IMR-90 (cell line): Measurements from ENCODE around the gene MAPKAPK2. TPM values are rescaled to one million over a fixed set of nuclear protein-coding genes. Genes with fewer than 3 reads are reported as not detected.
A peak's percentile ranks its signal among the peaks of the same experiment; 100 is the strongest.

Source experiments
- ATAC-seq: fragments of 200-7000 bp; cut with Tn5 transposase; 2 replicates; pipeline ENCODE4 v1.9.1; 2020; ENCODE audit warnings: low read depth, mild to moderate bottlenecking, moderate library complexity
- BruUV-seq: library from RNA; stranded (reverse); fragments of 400-500 nt; replicated peaks from 2 replicates; lab custom pipeline; 2021; lab: Mats Ljungman, UMichigan
- CTCF ChIA-PET: fragments of 300-600 bp; formaldehyde crosslinking; extraction: SDS; loops from one replicate; lab custom pipeline; 2021; ENCODE audit warnings: antibody characterized with exemption; lab: Yijun Ruan, JAX
- POLR2A ChIA-PET: fragments of 300-600 bp; sonication (Branson Sonifier 250); formaldehyde crosslinking; loops from one replicate; lab custom pipeline; 2022; ENCODE audit warnings: antibody characterized with exemption; ENCODE audit not compliant: unreplicated experiment; lab: Charles Lee
- DNase-seq: peaks from one replicate; pipeline ENCODE4 v3.0.0; 2013
- H2AFZ ChIP-seq: replicated peaks from 2 replicates; pipeline ENCODE3; 2013; ENCODE audit warnings: low read length, mild to moderate bottlenecking; ENCODE audit not compliant: poor library complexity
- H2AK5ac ChIP-seq: 2 replicates; pipeline ENCODE4 v1.6.1; 2013; ENCODE audit warnings: low read depth, low read length, inconsistent platforms
- H2AK9ac ChIP-seq: replicated peaks from 2 replicates; pipeline ENCODE3; 2013; ENCODE audit warnings: mild to moderate bottlenecking, low read depth, low read length, moderate library complexity; ENCODE audit not compliant: poor library complexity
- H2BK120ac ChIP-seq: 2 replicates; pipeline ENCODE4 v1.6.1; 2013; ENCODE audit warnings: low read depth, low read length, inconsistent platforms
- H2BK15ac ChIP-seq: 3 replicates; pipeline ENCODE4 v1.6.1; 2013; ENCODE audit warnings: low read depth, low read length, inconsistent platforms
- H2BK20ac ChIP-seq: 2 replicates; pipeline ENCODE4 v1.6.1; 2013; ENCODE audit warnings: low read depth, mild to moderate bottlenecking, inconsistent platforms, low read length, moderate library complexity
- H2BK5ac ChIP-seq: 2 replicates; pipeline ENCODE4 v1.6.1; 2013; ENCODE audit warnings: mild to moderate bottlenecking, low read depth, low read length, inconsistent platforms; ENCODE audit not compliant: poor library complexity, severe bottlenecking
- H3K14ac ChIP-seq: replicated peaks from 2 replicates; pipeline ENCODE4 v1.6.1; 2013; ENCODE audit warnings: low read depth, low read length, inconsistent platforms
- H3K18ac ChIP-seq: 2 replicates; pipeline ENCODE4 v1.6.1; 2013; ENCODE audit warnings: low read depth, low read length, control low read depth
- H3K23ac ChIP-seq: 2 replicates; pipeline ENCODE4 v1.6.1; 2013; ENCODE audit warnings: low read depth, low read length, inconsistent platforms
- H3K27ac ChIP-seq: 2 replicates; pipeline ENCODE4 v1.5.1; 2013; ENCODE audit warnings: mild to moderate bottlenecking, control low read depth, low read length; ENCODE audit not compliant: insufficient read depth
- H3K27me3 ChIP-seq: 2 replicates; pipeline ENCODE4 v1.6.1; 2013; ENCODE audit warnings: low read length; ENCODE audit not compliant: control insufficient read depth, insufficient read depth
- H3K36me3 ChIP-seq: 2 replicates; pipeline ENCODE4 v1.6.1; 2013; ENCODE audit warnings: low read length, mixed read lengths; ENCODE audit not compliant: control insufficient read depth, insufficient read depth
- H3K4ac ChIP-seq: 2 replicates; pipeline ENCODE4 v1.6.1; 2013; ENCODE audit warnings: low read depth, low read length, inconsistent platforms
- H3K4me1 ChIP-seq: 2 replicates; pipeline ENCODE4 v1.6.1; 2013; ENCODE audit warnings: low read length, mixed read lengths; ENCODE audit not compliant: control insufficient read depth, insufficient read depth
- H3K4me2 ChIP-seq: 2 replicates; pipeline ENCODE4 v1.6.1; 2013; ENCODE audit warnings: low read depth, mild to moderate bottlenecking, control low read depth, low read length, moderate library complexity
- H3K4me3 ChIP-seq: 2 replicates; pipeline ENCODE4 v1.5.1; 2013; ENCODE audit warnings: low read depth, mild to moderate bottlenecking, control low read depth, low read length, moderate library complexity; ENCODE audit not compliant: insufficient read depth
- H3K56ac ChIP-seq: 2 replicates; pipeline ENCODE4 v1.6.1; 2013; ENCODE audit warnings: low read length, inconsistent platforms; ENCODE audit not compliant: insufficient read depth; ENCODE audit errors: extremely low read depth
- H3K79me1 ChIP-seq, 2 experiments: 2 replicates each; pipeline ENCODE4 v1.6.1; 2013; ENCODE audit warnings: low read length in 2 of 2, inconsistent platforms in 1 of 2, low read depth in 1 of 2
- H3K9ac ChIP-seq: 2 replicates; pipeline ENCODE4 v1.6.1; 2013; ENCODE audit warnings: low read depth, low read length, control low read depth
- H3K9me1 ChIP-seq: 2 replicates; pipeline ENCODE4 v1.6.1; 2013; ENCODE audit warnings: low read length, inconsistent platforms; ENCODE audit not compliant: insufficient read depth
- H3K9me3 ChIP-seq: 2 replicates; pipeline ENCODE4 v1.6.1; 2013; ENCODE audit warnings: low read length; ENCODE audit not compliant: control insufficient read depth, insufficient read depth
- H4K20me1 ChIP-seq: 2 replicates; pipeline ENCODE4 v1.6.1; 2013; ENCODE audit warnings: low read length, inconsistent platforms; ENCODE audit not compliant: insufficient read depth
- H4K5ac ChIP-seq: 2 replicates; pipeline ENCODE4 v1.6.1; 2013; ENCODE audit warnings: mild to moderate bottlenecking, low read depth, low read length, control low read depth
- H4K8ac ChIP-seq, 2 experiments: 2 replicates each; pipeline ENCODE4 v1.6.1; 2013; ENCODE audit warnings: low read depth in 2 of 2, low read length in 2 of 2, control low read depth in 1 of 2, inconsistent platforms in 1 of 2
- H4K91ac ChIP-seq: 2 replicates; pipeline ENCODE4 v1.6.1; 2013; ENCODE audit warnings: low read depth, low read length, inconsistent platforms; ENCODE audit not compliant: insufficient read depth
- BHLHE40 ChIP-seq: fragments of 150-350 bp; IDR thresholded peaks from 2 replicates; pipeline ENCODE4 v1.6.1; 2016; ENCODE audit warnings: mild to moderate bottlenecking, low read depth, low read length
- CEBPB ChIP-seq: IDR thresholded peaks from 2 replicates; pipeline ENCODE4 v1.6.1; 2012; ENCODE audit warnings: low read depth, low read length, improper control_type of control experiment
- MAFK ChIP-seq: IDR thresholded peaks from 2 replicates; pipeline ENCODE4 v1.6.1; 2012; ENCODE audit warnings: low read depth, low read length, improper control_type of control experiment
- MAZ ChIP-seq: IDR thresholded peaks from 2 replicates; pipeline ENCODE4 v1.6.1; 2012; ENCODE audit warnings: low read depth, mild to moderate bottlenecking, low read length, improper control_type of control experiment, moderate library complexity, borderline replicate concordance
- MXI1 ChIP-seq: IDR thresholded peaks from 2 replicates; pipeline ENCODE4 v1.6.1; 2012; ENCODE audit warnings: low read depth, mild to moderate bottlenecking, low read length, moderate library complexity, borderline replicate concordance
- NFE2L2 ChIP-seq: fragments of 150-350 bp; IDR thresholded peaks from 2 replicates; pipeline ENCODE4 v1.6.1; 2016; ENCODE audit warnings: low read depth, mild to moderate bottlenecking, low read length
- POLR2A ChIP-seq: IDR thresholded peaks from 2 replicates; pipeline ENCODE4 v1.6.1; 2012; ENCODE audit warnings: mild to moderate bottlenecking, low read depth, low read length
- RFX5 ChIP-seq: IDR thresholded peaks from 2 replicates; pipeline ENCODE4 v1.8.0; 2012; ENCODE audit warnings: low read depth, mild to moderate bottlenecking, low read length, moderate library complexity
- SMC3 ChIP-seq: fragments of 150-350 bp; IDR thresholded peaks from 2 replicates; pipeline ENCODE4 v1.6.1; 2016; ENCODE audit warnings: low read depth, mild to moderate bottlenecking, antibody characterized with exemption, low read length, moderate library complexity
- WGBS, 2 experiments: methylation state at CpG; one replicate each; pipeline versions ENCODE4 v1.1.5 to v1.1.7; 2013; ENCODE audit warnings: missing lambda C conversion rate in 2 of 2; ENCODE audit not compliant: insufficient read length in 1 of 2; ENCODE audit errors: extremely low coverage in 2 of 2; 5-methylcytosine and 5-hydroxymethylcytosine counted together
- dilution Hi-C: fragments of 300-500 bp; cut with HindIII; formaldehyde crosslinking; loops from one replicate; pipeline ENCODE4 v1.14.3; 2018; ENCODE audit warnings: low sequenced_read_pairs; ENCODE audit not compliant: unreplicated experiment
- in situ Hi-C: fragments of 300-500 bp; cut with MboI; formaldehyde crosslinking; loops from 3 replicates; pipeline ENCODE4 v1.14.3; 2019; ENCODE audit warnings: low sequenced_read_pairs, inconsistent platforms, mixed read lengths
- intact Hi-C: fragments of 100-400 bp; cut with micrococcal nuclease; formaldehyde crosslinking; loops from 2 replicates; pipeline ENCODE4 v1.10.0; 2022
- polyA plus RNA-seq, 3 experiments: library from polyadenylated mRNA; depleted of rRNA; stranded (reverse); fragments of >200 nt; gene quantifications; 2 replicates each; pipeline ENCODE4 v1.2.3, GENCODE V29; 2012; ENCODE audit warnings: low replicate concordance in 1 of 3
- total RNA-seq: library from RNA; depleted of rRNA; stranded (reverse); fragments of >200 nt; gene quantifications from 2 replicates; pipeline ENCODE4 v1.2.3, GENCODE V29; 2012
- TF ChIP-seq, protein P1 (sequence below): fragments of 150-350 bp; IDR thresholded peaks from 2 replicates; pipeline ENCODE4 v1.6.1; 2017; ENCODE audit warnings: mild to moderate bottlenecking, antibody characterized with exemption, low read length, low read depth

Gene MAPKAPK2
- total and polyA plus RNA-seq, 2 of the 4 experiments (the other 2 are of a cell fraction): 56.5 to 66.4 TPM

DNA sequence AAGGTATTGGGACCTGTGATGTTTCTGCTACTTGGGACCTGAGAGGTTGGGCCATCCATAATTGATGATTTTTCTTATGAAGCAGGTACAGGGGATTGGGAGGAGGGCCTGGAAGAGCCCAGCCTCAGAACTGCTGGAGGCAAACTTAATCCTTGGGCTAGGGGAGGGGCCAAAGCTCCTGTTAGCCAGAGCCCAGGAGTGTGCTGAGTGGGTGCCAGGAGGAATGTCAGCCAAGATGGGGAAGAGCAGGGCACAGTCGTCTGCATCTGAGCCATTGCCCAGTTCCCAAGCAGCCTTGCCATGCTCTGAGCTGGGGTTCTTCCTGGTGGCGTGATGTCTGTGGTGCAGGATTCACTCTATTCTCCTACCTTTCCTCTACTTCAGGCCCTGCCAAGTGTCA lies 5.8 kb downstream of the MAPKAPK2 start:
- Histone ChIP-seq H4K8ac (no peak overlapping the region), H3K9me3 (no peaks in the 10 kb centered on the region), H3K4me2 (no peak overlapping the region), H4K20me1 (peaks cover 99% of the 10 kb centered on the region), H3K4ac (no peak overlapping the region), H3K4me1 (peaks cover 62% of the 10 kb centered on the region), H3K14ac (0 out of 2 replicates have a peak overlapping the region, but pooled peaks have one; percentile 8), H4K91ac (no peak overlapping the region), H3K27ac (no peak overlapping the region), H3K9me1 (peaks cover 70% of the 10 kb centered on the region), H2BK20ac (no peak overlapping the region), H2AK9ac (no peak overlapping the region), H3K4me3 (no peak overlapping the region), H2BK15ac (no peak overlapping the region), H2BK120ac (no peak overlapping the region), H3K36me3 (peaks cover 4% of the 10 kb centered on the region; the same call in 1 of the 2 replicates), H3K18ac (no peak overlapping the region), H2BK5ac (no peak overlapping the region), H3K23ac (no peak overlapping the region), H3K56ac (no peak overlapping the region), H2AK5ac (peak overlapping the region; percentile 16; the same call in 1 of the 2 replicates), H4K5ac (no peak overlapping the region), H3K9ac (no peak overlapping the region), H2AFZ (no peak overlapping the region), H3K27me3 (no peaks in the 10 kb centered on the region), H3K79me1 (peaks cover 21 to 89% of the 10 kb centered on the region in 2 experiments; a peak in 3 of 4 replicates)
- CTCF ChIA-PET: interaction anchor here (1.0 kb wide), 1 partner anchor 58 kb away, joined by 3 read pairs; no protein-coding TSS in a partner anchor
- ATAC-seq (no peak), DNase-seq (no peak)
- dilution Hi-C loops (no loop called here), intact Hi-C loops (no loop called here), in situ Hi-C loops (no loop called here)
- POLR2A ChIA-PET: no interaction called here
- BruUV-seq: no TSS peak
- no CpG with 5 or more reads among the region's 2 CpGs for WGBS, 2 experiments
- TF ChIP-seq SMC3 (no peak), RFX5 (no peak), POLR2A (no peak), MAZ (no peak), NFE2L2 (no peak), MXI1 (no peak), MAFK (no peak), BHLHE40 (no peak), CEBPB (no peak)
- TF ChIP-seq, protein P1, sequence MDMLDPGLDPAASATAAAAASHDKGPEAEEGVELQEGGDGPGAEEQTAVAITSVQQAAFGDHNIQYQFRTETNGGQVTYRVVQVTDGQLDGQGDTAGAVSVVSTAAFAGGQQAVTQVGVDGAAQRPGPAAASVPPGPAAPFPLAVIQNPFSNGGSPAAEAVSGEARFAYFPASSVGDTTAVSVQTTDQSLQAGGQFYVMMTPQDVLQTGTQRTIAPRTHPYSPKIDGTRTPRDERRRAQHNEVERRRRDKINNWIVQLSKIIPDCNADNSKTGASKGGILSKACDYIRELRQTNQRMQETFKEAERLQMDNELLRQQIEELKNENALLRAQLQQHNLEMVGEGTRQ: no peak
